Right lobe of liver (tissue), 6 donors: ENCODE measurements around the gene ATM. TPM values are rescaled to one million over a fixed set of nuclear protein-coding genes. Genes with fewer than 3 reads are reported as not detected.
"Not testable (repeated sequence)": the region's sequence is repeated elsewhere in the genome, so short reads cannot be mapped to it uniquely, and the experiment has no call there.

ENCODE experiments used
- ATAC-seq, 4 donors: fragments of 200-7000 bp; cut with Tn5 transposase; one replicate each; pipeline ENCODE4 v1.9.1; 2020; ENCODE audit warnings: mild to moderate bottlenecking in 4 of 4, moderate library complexity in 4 of 4
- DNase-seq, 3 donors: peaks; one replicate each; pipeline ENCODE4 v3.0.0-alpha.2; 2020
- H3K27ac ChIP-seq, 3 donors: fragments of 200-600 bp; one replicate each; pipeline ENCODE4 v1.8.0; 2022
- H3K27me3 ChIP-seq, 2 donors: fragments of 200-600 bp; one replicate each; pipeline ENCODE4 v1.8.0; 2022
- H3K36me3 ChIP-seq, 4 donors: fragments of 200-600 bp; sonication (generic) in 1 of 4; one replicate each; pipeline versions ENCODE4 v1.5.1 to v1.8.0; 2017 to 2022; ENCODE audit warnings: control low read depth in 1 of 4
- H3K4me1 ChIP-seq, 4 donors: fragments of 200-600 bp; sonication (generic) in 1 of 4; one replicate each; pipeline versions ENCODE4 v1.5.1 to v1.8.0; 2017 to 2022; ENCODE audit warnings: control low read depth in 1 of 4
- H3K4me3 ChIP-seq, 3 donors: fragments of 200-600 bp; one replicate each; pipeline ENCODE4 v1.8.0; 2022
- H3K9me3 ChIP-seq, 4 donors: fragments of 200-600 bp; sonication (generic) in 1 of 4; one replicate each; pipeline versions ENCODE4 v1.5.1 to v1.8.0; 2017 to 2022; ENCODE audit warnings: control low read depth in 1 of 4
- POLR2A ChIP-seq: fragments of 450-650 bp; IDR thresholded peaks from one replicate; pipeline ENCODE4 v1.6.1; 2017; ENCODE audit warnings: antibody characterized with exemption, mild to moderate bottlenecking
- WGBS: methylation state at CpG from one replicate; pipeline ENCODE4 v1.1.6; 2018; ENCODE audit warnings: low coverage, low lambda C conversion rate; ENCODE audit not compliant: insufficient coverage; ENCODE audit errors: missing lambda C conversion rate; 5-methylcytosine and 5-hydroxymethylcytosine counted together
- intact Hi-C, 2 donors: fragments of 100-400 bp; cut with DNase I; formaldehyde crosslinking; loops; one replicate each; pipeline versions ENCODE4 v1.11.2 to v1.14.1; 2022
- total RNA-seq, 6 experiments: library from RNA; depleted of rRNA in 2 of 6; stranded (reverse); fragments of >200 nt in 2 of 6; fragmentation: NEBNext Ultra II Directional in 3 of 6; extraction: Animal tissue kit (Norgen Biotek cat#: 25700) in 3 of 6; gene quantifications; one replicate each; pipeline versions ENCODE4 v1.1.0 to v1.2.4, GENCODE V29; 2016 to 2023
- TF ChIP-seq, protein P1 (sequence below), 4 donors: fragments of 200-600 bp in 3 of 4; fragments of 450-650 bp in 1 of 4; IDR thresholded peaks; one replicate each; pipeline versions ENCODE4 v1.5.1 to v1.8.0; 2016 to 2022; ENCODE audit warnings: antibody characterized with exemption in 4 of 4, mild to moderate bottlenecking in 2 of 4
- donor health status: DM: no; HTN: yes; CAD: no.
- donor health status: DM: no; HTN: no; CAD: no.
- donor health status: DM: no; HTN: no; CAD: no.
- donor health status: DM: no; HTN: yes; CAD: no.
- donor health status: DM: no; HTN: yes; CAD: no.

Gene ATM
- total RNA-seq, 6 experiments from 2014 or later, result 24.9 to 47.1 (median 32.4) TPM

DNA sequence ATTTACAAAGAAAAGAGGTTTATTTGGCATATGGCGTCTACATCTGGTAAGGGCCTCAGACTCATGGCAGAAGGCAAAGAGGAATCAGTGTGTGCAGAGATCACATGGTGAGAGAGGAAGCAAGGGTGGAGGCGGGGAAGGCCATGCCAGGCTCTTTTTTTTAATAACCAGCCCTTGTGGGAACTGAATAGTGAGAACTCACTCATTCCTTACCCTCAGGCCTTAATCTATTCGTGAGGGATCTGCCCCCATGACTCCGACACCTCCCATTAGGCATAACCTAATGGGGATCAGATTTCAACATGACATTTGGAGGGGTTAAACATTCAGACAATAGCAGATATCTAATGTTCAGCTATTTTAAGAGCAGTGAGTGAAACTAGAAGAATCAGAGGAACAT lies 55.7 kb downstream of the ATM start:
- Histone ChIP-seq H3K9me3 (no peaks in the 10 kb centered on the region), H3K4me1 (peaks cover 0 to 8% (median 0%) of the 10 kb centered on the region in 4 donors), H3K4me3 (no peak overlapping the region), H3K27ac (no peak overlapping the region), H3K36me3 (peaks cover 0 to 10% (median 5%) of the 10 kb centered on the region in 4 donors), H3K27me3 (no peaks in the 10 kb centered on the region)
- intact Hi-C loops, result no loop called here
- 71% methylated on average over 4 of the region's 4 CpGs for WGBS
- peak in 3 of 4 donors; percentile 38 to 63 (median 53) for ATAC-seq
- TF ChIP-seq, protein P1, sequence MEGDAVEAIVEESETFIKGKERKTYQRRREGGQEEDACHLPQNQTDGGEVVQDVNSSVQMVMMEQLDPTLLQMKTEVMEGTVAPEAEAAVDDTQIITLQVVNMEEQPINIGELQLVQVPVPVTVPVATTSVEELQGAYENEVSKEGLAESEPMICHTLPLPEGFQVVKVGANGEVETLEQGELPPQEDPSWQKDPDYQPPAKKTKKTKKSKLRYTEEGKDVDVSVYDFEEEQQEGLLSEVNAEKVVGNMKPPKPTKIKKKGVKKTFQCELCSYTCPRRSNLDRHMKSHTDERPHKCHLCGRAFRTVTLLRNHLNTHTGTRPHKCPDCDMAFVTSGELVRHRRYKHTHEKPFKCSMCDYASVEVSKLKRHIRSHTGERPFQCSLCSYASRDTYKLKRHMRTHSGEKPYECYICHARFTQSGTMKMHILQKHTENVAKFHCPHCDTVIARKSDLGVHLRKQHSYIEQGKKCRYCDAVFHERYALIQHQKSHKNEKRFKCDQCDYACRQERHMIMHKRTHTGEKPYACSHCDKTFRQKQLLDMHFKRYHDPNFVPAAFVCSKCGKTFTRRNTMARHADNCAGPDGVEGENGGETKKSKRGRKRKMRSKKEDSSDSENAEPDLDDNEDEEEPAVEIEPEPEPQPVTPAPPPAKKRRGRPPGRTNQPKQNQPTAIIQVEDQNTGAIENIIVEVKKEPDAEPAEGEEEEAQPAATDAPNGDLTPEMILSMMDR (IDR thresholded peaks at IDR 0.05), result no peak
- no peak for TF ChIP-seq POLR2A
- DNase-seq, result no peak

DNA sequence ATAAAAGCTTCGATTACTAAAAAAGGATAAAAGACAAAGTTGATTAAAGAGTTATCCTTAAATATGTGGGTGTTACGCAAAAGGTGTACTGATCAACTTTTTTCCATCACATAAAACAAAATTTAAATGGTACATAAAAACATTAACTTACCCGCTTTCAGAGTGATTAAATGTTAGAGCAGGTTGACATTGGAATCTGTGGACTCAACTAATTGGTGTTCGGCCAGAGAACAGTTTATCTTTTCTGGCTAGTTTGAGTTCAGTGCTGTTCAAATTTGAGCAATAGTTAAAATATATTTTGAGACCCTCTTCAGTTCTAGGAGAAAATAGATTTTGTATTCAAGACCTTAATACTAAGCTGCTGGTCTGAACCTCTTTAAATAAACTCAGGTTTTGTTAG lies 56.1 kb downstream of the ATM start:
- peak in 3 of 4 donors; percentile 40 to 61 (median 45) for ATAC-seq
- TF ChIP-seq POLR2A, result no peak
- TF ChIP-seq, protein P1 (IDR thresholded peaks at IDR 0.05), result no peak
- Histone ChIP-seq H3K27me3 (no peaks in the 10 kb centered on the region), H3K9me3 (no peaks in the 10 kb centered on the region), H3K36me3 (peaks cover 0 to 12% (median 6%) of the 10 kb centered on the region in 4 donors), H3K4me1 (peaks cover 0 to 8% (median 0%) of the 10 kb centered on the region in 4 donors), H3K4me3 (no peak overlapping the region), H3K27ac (no peak overlapping the region)
- WGBS, result 69% methylated on average over 4 of the region's 4 CpGs
- DNase-seq, result no peak
- intact Hi-C loops, result no loop called here

DNA sequence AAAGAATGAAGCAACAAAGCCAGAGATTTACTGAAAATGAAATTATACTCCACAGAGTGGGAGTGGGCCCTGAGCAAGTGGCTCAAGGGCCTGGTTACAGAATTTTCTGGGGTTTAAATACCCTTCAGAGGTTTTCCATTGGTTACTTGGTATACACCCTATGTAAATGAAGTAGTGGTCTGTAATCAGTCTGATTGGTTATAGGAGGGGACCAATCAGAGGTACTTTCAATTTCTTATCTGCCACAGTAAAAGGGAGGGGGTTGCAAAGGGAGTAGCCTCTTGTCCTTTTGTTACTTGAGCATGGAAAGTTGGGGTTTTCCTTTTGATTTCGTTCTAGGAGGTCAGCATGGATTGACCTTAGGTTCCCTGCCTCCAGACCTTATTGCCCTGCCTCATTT lies 63.5 kb downstream of the ATM start:
- H3K36me3 ChIP-seq, result peaks cover 0 to 46% (median 11%) of the 10 kb centered on the region in 4 donors
- DNase-seq, result no peak
- H3K4me1 ChIP-seq, result no peaks in the 10 kb centered on the region
- TF ChIP-seq POLR2A, result no peak
- H3K27me3 ChIP-seq, result no peaks in the 10 kb centered on the region
- intact Hi-C loops, result no loop called here
- no peak overlapping the region for H3K4me3 ChIP-seq
- ATAC-seq, result no peak
- H3K9me3 ChIP-seq, result no peaks in the 10 kb centered on the region
- H3K27ac ChIP-seq, result no peak overlapping the region
- 88% methylated on average over 1 of the region's 1 CpG for WGBS

DNA sequence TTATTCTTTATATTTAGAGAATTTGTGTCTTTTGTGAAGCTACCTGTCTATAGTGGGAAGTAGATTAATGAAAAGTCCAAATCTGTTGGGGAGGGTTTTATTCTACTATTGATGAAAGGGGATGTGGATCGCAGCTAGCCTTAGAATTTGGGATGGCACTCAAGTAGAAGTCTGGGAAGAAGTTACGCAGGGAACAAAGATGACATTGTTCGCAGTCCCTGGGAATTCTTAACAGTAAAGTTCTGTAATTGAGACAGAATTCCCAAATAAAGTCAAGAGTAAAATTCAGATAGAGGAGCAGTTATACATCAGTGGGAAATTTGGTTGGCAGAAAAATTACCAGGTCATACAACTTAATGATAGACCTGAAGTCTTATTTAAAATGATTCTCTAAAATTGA lies 64.1 kb downstream of the ATM start:
- 100% methylated on average over 3 of the region's 3 CpGs for WGBS
- DNase-seq (no peak), ATAC-seq (no peak)
- no peak for TF ChIP-seq POLR2A
- TF ChIP-seq, protein P1 (IDR thresholded peaks at IDR 0.05), result no peak
- Histone ChIP-seq H3K4me1 (no peaks in the 10 kb centered on the region), H3K4me3 (no peak overlapping the region), H3K27me3 (no peaks in the 10 kb centered on the region), H3K27ac (no peak overlapping the region), H3K36me3 (peaks cover 0 to 48% (median 11%) of the 10 kb centered on the region in 4 donors), H3K9me3 (no peaks in the 10 kb centered on the region)
- intact Hi-C loops, result no loop called here

DNA sequence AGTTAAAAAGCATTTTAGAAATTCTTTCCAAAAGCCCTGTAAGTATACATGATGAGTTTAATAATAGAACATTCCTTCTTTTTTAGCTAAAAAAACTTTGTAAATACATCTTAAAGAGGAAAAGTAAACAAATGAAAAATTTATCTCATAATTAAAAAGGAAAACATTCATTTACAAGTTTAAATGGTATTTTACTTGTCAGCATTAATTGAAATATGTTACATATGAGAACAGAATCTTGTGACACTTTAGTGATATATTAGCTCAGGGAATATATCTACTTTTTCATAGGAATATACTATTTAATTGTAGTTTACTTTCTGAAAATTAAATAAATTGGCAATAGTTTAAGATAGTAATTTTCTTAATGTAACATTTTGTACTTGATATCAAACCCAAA lies 66.2 kb downstream of the ATM start:
- H3K4me1 ChIP-seq, H3K27me3 ChIP-seq, H3K27ac ChIP-seq, H3K4me3 ChIP-seq, H3K9me3 ChIP-seq, DNase-seq, ATAC-seq, intact Hi-C loops: not testable (repeated sequence)
- peaks cover 0 to 44% (median 9%) of the 10 kb centered on the region in 4 donors for H3K36me3 ChIP-seq

DNA sequence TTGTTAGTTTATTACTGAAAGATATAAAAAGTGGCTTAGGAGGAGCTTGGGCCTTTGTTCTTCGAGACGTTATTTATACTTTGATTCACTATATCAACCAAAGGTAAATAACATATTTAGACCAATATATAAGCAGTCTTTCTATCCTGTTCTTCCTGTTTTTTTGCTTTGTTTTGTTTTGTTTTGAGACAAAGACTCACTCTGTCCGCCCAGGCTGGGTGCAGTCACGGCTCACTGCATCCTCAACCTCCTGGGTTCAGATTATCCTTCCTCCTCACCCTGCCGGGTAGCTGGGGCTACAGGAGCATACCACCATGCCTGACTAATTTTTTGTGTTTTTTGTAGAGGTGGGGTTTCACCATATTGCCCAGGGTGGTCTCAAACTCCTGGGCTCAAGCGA lies 66.8 kb downstream of the ATM start:
- 90% methylated on average over 6 of the region's 6 CpGs for WGBS
- H3K27me3 ChIP-seq, result no peaks in the 10 kb centered on the region
- no peak overlapping the region for H3K4me3 ChIP-seq
- no peak overlapping the region for H3K27ac ChIP-seq
- ATAC-seq (no peak), DNase-seq (no peak)
- H3K36me3 ChIP-seq, result peaks cover 0 to 40% (median 9%) of the 10 kb centered on the region in 4 donors
- intact Hi-C loops, result no loop called here
- TF ChIP-seq, protein P1 (IDR thresholded peaks at IDR 0.05), result no peak
- TF ChIP-seq POLR2A, result no peak
- H3K9me3 ChIP-seq, result no peaks in the 10 kb centered on the region
- no peaks in the 10 kb centered on the region for H3K4me1 ChIP-seq
